Measurements from ENCODE around the gene FAAP100.

GRCh38 chr17:81537343-81537855, 14.8 kb downstream of the FAAP100 start:
- TF ChIP-seq CTCF (IDR thresholded peaks at IDR 0.05) (peak in 3 of 4 experiments; percentile 44 to 67 (median 63)), POLR2A (IDR thresholded peaks at IDR 0.05) (no peak)

All from uterus (tissue), 2 donors.